PC-9 (cell line): ENCODE data around the gene CPTP.

Experiments used
- CTCF ChIP-seq: fragments of 200-600 bp; sonication (generic); conservative IDR thresholded peaks from 2 replicates; pipeline ENCODE4 v1.6.1; 2017; ENCODE audit warnings: mixed run types, antibody characterized with exemption, mild to moderate bottlenecking, moderate library complexity
- EZH2 ChIP-seq: fragments of 200-600 bp; sonication (generic); IDR thresholded peaks from 2 replicates; pipeline ENCODE4 v1.8.0; 2017; ENCODE audit warnings: antibody characterized with exemption, low read depth

- TF ChIP-seq EZH2 = no peak
- TF ChIP-seq CTCF = no peak
Observed at GRCh38 chr1:1343811-1344421, 19.3 kb downstream of the CPTP start.
